ENCODE data around the gene PCYT2.

The PCYT2 gene

GRCh38 chr17:81903415-81903831 lies 7.8 kb downstream of the PCYT2 start:
- Mint-ChIP-seq H3K36me3 (peaks cover 7% of the 10 kb centered on the region), H3K9me3 (no peaks in the 10 kb centered on the region), H3K27me3 (peaks cover 7% of the 10 kb centered on the region), H3K27ac (no peak overlapping the region), H3K4me3 (no peak overlapping the region), H3K4me1 (peaks cover 7% of the 10 kb centered on the region)

- Mint-ChIP-seq H3K36me3 (peaks cover 9% of the 10 kb centered on the region), H3K4me3 (no peak overlapping the region), H3K4me1 (peaks cover 7% of the 10 kb centered on the region), H3K9me3 (no peaks in the 10 kb centered on the region), H3K27me3 (peaks cover 7% of the 10 kb centered on the region), H3K27ac (no peak overlapping the region)
Measured at GRCh38 chr17:81902653-81903414, 8.4 kb downstream of the PCYT2 start.

- H3K36me3 Mint-ChIP-seq = peaks cover 11% of the 10 kb centered on the region
- H3K27ac Mint-ChIP-seq = no peak within 1 kb of the TSS
- peaks cover 7% of the 10 kb centered on the region for H3K27me3 Mint-ChIP-seq
- no peaks in the 10 kb centered on the region for H3K9me3 Mint-ChIP-seq
- peak within 1 kb of the TSS; percentile 11 for H3K4me3 Mint-ChIP-seq
- peaks cover 7% of the 10 kb centered on the region for H3K4me1 Mint-ChIP-seq
Measured at GRCh38 chr17:81902023-81902652, 9.1 kb downstream of the PCYT2 start, which contains the start of gene NPB. Gene NPB (plus strand): TSS chr17:81902238. CDS start chr17:81902278, 40 bp downstream.

- H3K36me3 Mint-ChIP-seq = peaks cover 11% of the 10 kb centered on the region
- H3K4me3 Mint-ChIP-seq = peak overlapping the region; percentile 65
- H3K27me3 Mint-ChIP-seq = peaks cover 7% of the 10 kb centered on the region
- no peak overlapping the region for H3K27ac Mint-ChIP-seq
- no peaks in the 10 kb centered on the region for H3K9me3 Mint-ChIP-seq
- H3K4me1 Mint-ChIP-seq = peaks cover 7% of the 10 kb centered on the region
Measured at GRCh38 chr17:81901167-81902022, 9.8 kb downstream of the PCYT2 start.

GRCh38 chr17:81900181-81900820 lies 10.9 kb downstream of the PCYT2 start:
- Mint-ChIP-seq H3K4me3 (no peak overlapping the region), H3K9me3 (no peaks in the 10 kb centered on the region), H3K27me3 (peaks cover 7% of the 10 kb centered on the region), H3K36me3 (peaks cover 11% of the 10 kb centered on the region), H3K27ac (no peak overlapping the region), H3K4me1 (peaks cover 7% of the 10 kb centered on the region)

- Mint-ChIP-seq H3K36me3 (peaks cover 11% of the 10 kb centered on the region), H3K27me3 (peaks cover 7% of the 10 kb centered on the region), H3K4me1 (peaks cover 7% of the 10 kb centered on the region), H3K27ac (no peak overlapping the region), H3K4me3 (no peak overlapping the region), H3K9me3 (no peaks in the 10 kb centered on the region)
Measured at GRCh38 chr17:81899514-81900166, 11.6 kb downstream of the PCYT2 start.

GRCh38 chr17:81898885-81899284 lies 12.3 kb downstream of the PCYT2 start:
- H3K27ac Mint-ChIP-seq = no peak overlapping the region
- peaks cover 7% of the 10 kb centered on the region for H3K27me3 Mint-ChIP-seq
- peaks cover 11% of the 10 kb centered on the region for H3K36me3 Mint-ChIP-seq

GRCh38 chr17:81898029-81898866 lies 13.0 kb downstream of the PCYT2 start:
- Mint-ChIP-seq H3K27me3 (peaks cover 7% of the 10 kb centered on the region), H3K36me3 (peaks cover 11% of the 10 kb centered on the region), H3K27ac (no peak overlapping the region), H3K4me1 (peaks cover 7% of the 10 kb centered on the region), H3K9me3 (no peaks in the 10 kb centered on the region), H3K4me3 (no peak overlapping the region)

More at GRCh38 chr17:81898885-81899284, 12.3 kb downstream of the PCYT2 start:
- H3K9me3 Mint-ChIP-seq = no peaks in the 10 kb centered on the region
- peaks cover 7% of the 10 kb centered on the region for H3K4me1 Mint-ChIP-seq
- H3K4me3 Mint-ChIP-seq = no peak overlapping the region

- H3K27me3 Mint-ChIP-seq = peaks cover 1% of the 10 kb centered on the region
- peaks cover 3% of the 10 kb centered on the region for H3K4me1 Mint-ChIP-seq
- no peaks in the 10 kb centered on the region for H3K9me3 Mint-ChIP-seq
- peaks cover 12% of the 10 kb centered on the region for H3K36me3 Mint-ChIP-seq
- H3K27ac Mint-ChIP-seq = no peak overlapping the region
- H3K4me3 Mint-ChIP-seq = no peak overlapping the region
Measured at GRCh38 chr17:81895400-81895799, 15.8 kb downstream of the PCYT2 start.

- Mint-ChIP-seq H3K27ac (peak overlapping the region; percentile 100), H3K9me3 (no peaks in the 10 kb centered on the region), H3K4me3 (peak overlapping the region; percentile 96), H3K4me1 (peaks cover 17% of the 10 kb centered on the region), H3K27me3 (no peaks in the 10 kb centered on the region), H3K36me3 (peaks cover 15% of the 10 kb centered on the region)
Measured at GRCh38 chr17:81891303-81891552, 20.0 kb downstream of the PCYT2 start.

GRCh38 chr17:81890447-81891302 lies 20.5 kb downstream of the PCYT2 start:
- no peaks in the 10 kb centered on the region for H3K27me3 Mint-ChIP-seq
- peaks cover 15% of the 10 kb centered on the region for H3K36me3 Mint-ChIP-seq
- peak overlapping the region; percentile 89 for H3K4me3 Mint-ChIP-seq

GRCh38 chr17:81889602-81890001 lies 21.6 kb downstream of the PCYT2 start:
- H3K27me3 Mint-ChIP-seq = no peaks in the 10 kb centered on the region

More at GRCh38 chr17:81890447-81891302, 20.5 kb downstream of the PCYT2 start:
- Mint-ChIP-seq H3K9me3 (no peaks in the 10 kb centered on the region), H3K27ac (peak overlapping the region; percentile 94), H3K4me1 (peaks cover 18% of the 10 kb centered on the region)

GRCh38 chr17:81888988-81889595 lies 22.1 kb downstream of the PCYT2 start:
- peak overlapping the region; percentile 59 for H3K27ac Mint-ChIP-seq
- H3K4me1 Mint-ChIP-seq = peaks cover 21% of the 10 kb centered on the region
- no peaks in the 10 kb centered on the region for H3K9me3 Mint-ChIP-seq
- peaks cover 15% of the 10 kb centered on the region for H3K36me3 Mint-ChIP-seq
- H3K27me3 Mint-ChIP-seq = no peaks in the 10 kb centered on the region
- peak overlapping the region; percentile 89 for H3K4me3 Mint-ChIP-seq

More at GRCh38 chr17:81889602-81890001, 21.6 kb downstream of the PCYT2 start:
- Mint-ChIP-seq H3K9me3 (no peaks in the 10 kb centered on the region), H3K4me3 (peak overlapping the region; percentile 89), H3K36me3 (peaks cover 15% of the 10 kb centered on the region), H3K4me1 (peaks cover 21% of the 10 kb centered on the region), H3K27ac (no peak overlapping the region)
